IPS-20b (cell line): ENCODE measurements around the gene PRKACA.

Source experiments
- H3K27ac ChIP-seq: one replicate; pipeline ENCODE4 v1.5.1; 2013; ENCODE audit warnings: low read length
- H3K27me3 ChIP-seq: 2 replicates; pipeline ENCODE4 v1.6.1; 2013; ENCODE audit warnings: mild to moderate bottlenecking, low read length, inconsistent platforms; ENCODE audit not compliant: insufficient read depth
- H3K36me3 ChIP-seq: 2 replicates; pipeline ENCODE4 v1.6.1; 2013; ENCODE audit warnings: low read depth, mild to moderate bottlenecking, inconsistent platforms, low read length, moderate library complexity; ENCODE audit not compliant: insufficient read depth
- H3K4me1 ChIP-seq: 2 replicates; pipeline ENCODE4 v1.6.1; 2013; ENCODE audit warnings: mild to moderate bottlenecking, control low read depth, inconsistent platforms, low read length, moderate library complexity; ENCODE audit not compliant: insufficient read depth
- H3K4me3 ChIP-seq: 2 replicates; pipeline ENCODE4 v1.5.1; 2013; ENCODE audit warnings: mild to moderate bottlenecking, low read length, inconsistent platforms
- H3K9ac ChIP-seq: 2 replicates; pipeline ENCODE4 v1.6.1; 2013; ENCODE audit warnings: low read depth, mild to moderate bottlenecking, inconsistent platforms, low read length, moderate library complexity
- H3K9me3 ChIP-seq: 2 replicates; pipeline ENCODE4 v1.6.1; 2013; ENCODE audit warnings: mild to moderate bottlenecking, low read depth, low read length, inconsistent platforms; ENCODE audit not compliant: insufficient read depth

PRKACA gene

DNA sequence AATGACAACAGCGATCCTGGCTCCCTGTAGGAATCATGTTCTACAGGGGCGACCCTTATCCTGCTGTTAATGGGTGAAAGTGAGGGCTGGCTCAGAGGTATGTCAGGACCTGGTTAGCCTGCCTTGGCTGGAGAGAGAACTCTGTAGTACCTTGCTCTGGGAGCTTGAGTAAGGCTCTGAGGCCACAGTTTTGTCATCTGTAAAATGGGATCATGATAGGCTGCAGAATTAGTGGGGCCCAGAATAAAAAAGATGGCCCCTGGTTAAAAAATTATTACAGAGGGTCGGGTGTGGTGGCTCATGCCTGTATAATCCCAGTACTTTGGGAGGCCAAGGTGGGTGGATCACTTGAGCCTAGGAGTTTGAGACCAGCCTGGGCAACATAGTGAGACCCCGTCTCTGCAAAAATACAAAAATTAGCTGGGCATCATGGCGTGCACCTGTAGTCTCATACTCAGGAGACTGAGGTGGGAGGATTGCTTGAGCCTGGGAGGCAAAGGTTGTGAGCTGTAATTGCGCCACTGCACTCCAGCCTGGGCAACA lies 16.5 kb downstream of the PRKACA start:
- peaks cover 20% of the 10 kb centered on the region; the same call in 1 of the 2 replicates for H3K36me3 ChIP-seq
- H3K4me3 ChIP-seq: no peak overlapping the region
- H3K27me3 ChIP-seq: no peaks in the 10 kb centered on the region
- H3K4me1 ChIP-seq: no peaks in the 10 kb centered on the region
- no peak overlapping the region for H3K9ac ChIP-seq
- no peaks in the 10 kb centered on the region for H3K9me3 ChIP-seq
- no peak overlapping the region for H3K27ac ChIP-seq

GRCh38 chr19:14097532-14098151 lies 19.9 kb downstream of the PRKACA start:
- Histone ChIP-seq H3K36me3 (peaks cover 13% of the 10 kb centered on the region; the same call in 1 of the 2 replicates), H3K4me1 (no peaks in the 10 kb centered on the region)

DNA sequence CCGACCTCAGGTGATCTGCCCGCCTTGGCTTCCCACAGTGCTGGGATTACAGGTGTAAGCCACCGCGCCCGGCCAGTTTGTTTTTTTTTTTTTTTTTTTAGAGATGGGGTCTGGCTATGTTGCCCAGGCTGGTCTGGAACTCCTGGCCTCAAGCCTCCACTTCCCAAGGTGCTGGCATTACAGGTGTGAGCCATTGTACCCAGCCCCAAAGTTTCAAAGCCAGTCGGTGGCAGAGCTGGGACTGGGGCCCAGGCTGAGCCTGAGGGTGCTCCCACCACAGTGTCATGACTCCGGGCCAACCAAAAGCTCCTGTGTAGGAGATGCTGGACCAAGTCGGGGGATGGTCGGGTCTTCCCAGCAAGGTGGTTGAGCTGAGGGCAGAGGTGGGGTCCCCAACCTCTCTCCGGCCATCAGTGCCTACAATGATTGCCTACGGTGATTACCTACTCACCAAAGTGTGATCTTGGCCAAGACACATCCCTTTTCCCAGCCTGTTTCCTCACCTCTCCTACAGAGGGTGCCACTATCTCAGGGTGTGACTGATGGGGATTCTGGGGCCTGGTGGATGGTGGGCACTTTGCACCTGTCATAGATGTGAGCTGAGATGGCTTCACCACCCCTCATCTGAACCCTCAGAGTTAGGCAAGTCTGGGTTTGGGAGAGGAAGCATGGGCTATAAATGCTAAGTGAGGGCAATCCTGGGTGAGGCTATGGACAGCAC lies 21.1 kb downstream of the PRKACA start:
- H3K4me1 ChIP-seq: no peaks in the 10 kb centered on the region
- peaks cover 5% of the 10 kb centered on the region; the same call in 1 of the 2 replicates for H3K9me3 ChIP-seq
- H3K9ac ChIP-seq: no peak overlapping the region
- H3K4me3 ChIP-seq: no peak overlapping the region
- H3K36me3 ChIP-seq: peaks cover 6% of the 10 kb centered on the region; the same call in 1 of the 2 replicates
- H3K27ac ChIP-seq: no peak overlapping the region
- H3K27me3 ChIP-seq: peaks cover 4% of the 10 kb centered on the region; the same call in 1 of the 2 replicates

More at GRCh38 chr19:14097532-14098151, 19.9 kb downstream of the PRKACA start:
- Histone ChIP-seq H3K27ac (no peak overlapping the region), H3K9ac (no peak overlapping the region), H3K4me3 (no peak overlapping the region), H3K9me3 (peaks cover 5% of the 10 kb centered on the region; the same call in 1 of the 2 replicates), H3K27me3 (no peaks in the 10 kb centered on the region)

GRCh38 chr19:14094854-14095253 lies 22.7 kb downstream of the PRKACA start:
- H3K36me3 ChIP-seq: no peaks in the 10 kb centered on the region; the same call in 1 of the 2 replicates
- no peak overlapping the region for H3K4me3 ChIP-seq
- H3K9ac ChIP-seq: no peak overlapping the region
- H3K4me1 ChIP-seq: no peaks in the 10 kb centered on the region
- peaks cover 4% of the 10 kb centered on the region; the same call in 1 of the 2 replicates for H3K27me3 ChIP-seq
- H3K9me3 ChIP-seq: peaks cover 5% of the 10 kb centered on the region; the same call in 1 of the 2 replicates
- H3K27ac ChIP-seq: no peak overlapping the region

DNA sequence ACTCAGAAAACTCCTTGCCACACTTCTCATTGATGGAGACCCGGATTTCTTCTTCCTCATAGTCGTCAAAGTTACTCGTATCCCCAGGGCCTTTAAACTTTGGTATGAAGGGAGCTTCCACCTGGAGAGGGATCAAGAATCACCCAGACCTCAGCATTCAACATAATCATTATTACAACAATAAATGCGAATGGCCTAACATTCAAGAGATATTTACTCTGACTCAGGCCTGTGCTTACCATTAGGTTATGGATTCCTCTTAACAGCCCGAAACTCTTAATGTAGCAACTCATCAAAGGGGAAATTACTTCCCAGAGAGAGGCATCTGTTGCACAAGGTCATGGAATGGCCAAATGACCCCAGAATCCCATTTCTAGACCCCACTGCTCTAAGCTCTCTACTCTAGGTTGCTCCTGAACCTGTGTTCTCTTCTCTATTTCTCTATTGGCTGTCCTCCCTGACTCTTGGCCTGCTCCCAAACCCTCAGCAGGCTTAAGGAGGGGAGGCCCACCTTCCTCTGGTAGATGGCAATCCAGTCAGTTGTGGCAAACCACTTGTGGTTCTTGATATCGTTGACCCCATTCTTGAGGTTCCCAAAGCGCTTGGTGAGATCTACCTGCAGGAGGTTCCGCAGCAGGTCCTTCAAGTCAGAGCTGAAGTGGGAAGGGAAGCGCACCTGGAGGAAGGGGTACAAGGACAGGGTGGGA lies 24.3 kb downstream of the PRKACA start:
- no peak overlapping the region; the same call in 1 of the 2 replicates for H3K4me3 ChIP-seq
- H3K9ac ChIP-seq: no peak overlapping the region
- H3K36me3 ChIP-seq: peaks cover 6% of the 10 kb centered on the region
- peaks cover 15% of the 10 kb centered on the region for H3K27me3 ChIP-seq
- peaks cover 5% of the 10 kb centered on the region; the same call in 1 of the 2 replicates for H3K9me3 ChIP-seq
- no peak overlapping the region for H3K27ac ChIP-seq
- H3K4me1 ChIP-seq: no peaks in the 10 kb centered on the region

GRCh38 chr19:14091813-14092462 lies 25.6 kb downstream of the PRKACA start:
- Histone ChIP-seq H3K27ac (no peak overlapping the region), H3K27me3 (peaks cover 15% of the 10 kb centered on the region), H3K4me3 (peak overlapping the region; percentile 85; the same call in 1 of the 2 replicates), H3K4me1 (no peaks in the 10 kb centered on the region), H3K9me3 (peaks cover 5% of the 10 kb centered on the region; the same call in 1 of the 2 replicates), H3K36me3 (peaks cover 16% of the 10 kb centered on the region), H3K9ac (no peak overlapping the region; the same call in 1 of the 2 replicates)

DNA sequence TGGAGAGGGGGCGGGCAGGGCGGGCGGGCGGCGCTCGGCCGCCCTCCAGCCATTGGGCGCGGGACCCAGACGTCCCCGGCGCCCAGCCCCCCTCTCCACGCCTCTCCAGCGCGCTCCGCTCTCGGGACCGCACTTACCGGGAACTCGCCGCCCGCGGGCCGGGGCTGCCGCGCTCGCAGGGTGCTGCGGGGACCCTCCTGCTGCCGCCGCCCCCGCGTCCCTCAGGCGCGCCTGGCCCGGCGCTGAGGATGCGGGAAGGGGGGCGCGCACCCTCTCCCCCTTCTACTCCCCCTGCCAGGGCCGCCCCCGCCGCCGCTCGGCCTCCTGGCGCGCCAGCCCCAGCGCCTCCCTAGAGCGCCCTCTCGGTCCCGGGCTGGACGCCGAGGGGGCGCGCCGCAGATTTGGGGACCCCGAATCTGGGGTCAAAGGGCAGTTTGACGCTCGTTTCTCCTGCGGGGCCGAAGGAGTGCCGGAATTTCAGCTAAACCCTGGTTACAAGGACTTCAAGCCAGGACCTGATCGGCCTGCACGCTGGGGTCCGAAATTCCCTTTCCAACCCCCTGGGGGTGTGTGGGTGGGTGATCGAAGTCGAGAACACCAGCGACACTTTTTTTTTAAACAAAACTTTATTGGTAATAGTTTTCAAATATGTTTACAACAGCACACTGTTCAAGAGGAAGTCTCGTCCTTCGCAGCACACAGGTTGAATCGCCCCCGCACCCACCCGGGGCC lies 26.3 kb downstream of the PRKACA start:
- peaks cover 18% of the 10 kb centered on the region for H3K27me3 ChIP-seq
- peak overlapping the region; percentile 85 for H3K4me3 ChIP-seq
- H3K9me3 ChIP-seq: peaks cover 5% of the 10 kb centered on the region; the same call in 1 of the 2 replicates
- H3K4me1 ChIP-seq: no peaks in the 10 kb centered on the region
- H3K36me3 ChIP-seq: peaks cover 16% of the 10 kb centered on the region
- H3K27ac ChIP-seq: no peak overlapping the region
- H3K9ac ChIP-seq: peak overlapping the region; percentile 68; the same call in 1 of the 2 replicates

- no peak within 1 kb of the TSS for H3K27ac ChIP-seq
- H3K4me3 ChIP-seq: peak within 1 kb of the TSS; percentile 85
- no peaks in the 10 kb centered on the region; the same call in 1 of the 2 replicates for H3K4me1 ChIP-seq
- peaks cover 5% of the 10 kb centered on the region; the same call in 1 of the 2 replicates for H3K9me3 ChIP-seq
- peaks cover 25% of the 10 kb centered on the region for H3K27me3 ChIP-seq
- H3K9ac ChIP-seq: peak within 1 kb of the TSS; percentile 68; the same call in 1 of the 2 replicates
- H3K36me3 ChIP-seq: peaks cover 16% of the 10 kb centered on the region
Observed at GRCh38 chr19:14090509-14091080, 27.0 kb downstream of the PRKACA start, which contains the start of gene SAMD1. Gene SAMD1, minus strand, starts transcription at chr19:14090751.

GRCh38 chr19:14089662-14090508 lies 27.7 kb downstream of the PRKACA start:
- Histone ChIP-seq H3K36me3 (peaks cover 16% of the 10 kb centered on the region), H3K9me3 (peaks cover 5% of the 10 kb centered on the region; the same call in 1 of the 2 replicates), H3K9ac (peak overlapping the region; percentile 10; the same call in 1 of the 2 replicates), H3K4me3 (peak overlapping the region; percentile 60), H3K27ac (no peak overlapping the region), H3K4me1 (no peaks in the 10 kb centered on the region; the same call in 1 of the 2 replicates), H3K27me3 (peaks cover 25% of the 10 kb centered on the region)
